HG02840 (cell line): Measurements from ENCODE around the gene BLACAT1.
A peak's percentile ranks its signal among the peaks of the same experiment; 100 is the strongest.
"Not testable (repeated sequence)": the region's sequence is repeated elsewhere in the genome, so short reads cannot be mapped to it uniquely, and the experiment has no call there.

ENCODE experiments used
- ATAC-seq: cut with Tn5 transposase; IDR thresholded peaks from one replicate; pipeline ENCODE4 v1.9.1; 2021; ENCODE audit warnings: mild to moderate bottlenecking, moderate library complexity, moderate number of reproducible peaks; ENCODE audit not compliant: unreplicated experiment, low FRiP score

BLACAT1 gene

GRCh38 chr1:205484985-205485967 lies 29.4 kb upstream of the BLACAT1 start:
- peak; percentile 55 for ATAC-seq

DNA sequence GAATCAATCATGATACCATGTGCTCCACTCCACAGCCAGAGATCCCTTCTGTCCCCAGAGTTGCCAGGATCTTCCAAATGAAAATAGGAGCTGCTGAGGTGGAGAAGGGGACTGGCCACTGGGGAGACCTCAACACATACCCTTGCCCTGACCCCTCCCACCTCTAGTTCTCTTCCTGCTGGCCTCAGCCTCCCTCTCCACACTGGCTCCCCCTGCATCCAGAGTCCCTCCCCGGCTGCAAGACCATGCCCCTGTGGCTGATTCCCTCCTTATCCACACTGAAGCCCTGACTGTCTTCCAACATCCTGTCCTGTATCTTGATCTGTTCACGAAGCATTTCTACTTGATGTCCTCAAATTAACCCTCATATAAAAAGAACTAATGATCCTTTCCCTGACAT lies 27.5 kb upstream of the BLACAT1 start:
- no peak for ATAC-seq

DNA sequence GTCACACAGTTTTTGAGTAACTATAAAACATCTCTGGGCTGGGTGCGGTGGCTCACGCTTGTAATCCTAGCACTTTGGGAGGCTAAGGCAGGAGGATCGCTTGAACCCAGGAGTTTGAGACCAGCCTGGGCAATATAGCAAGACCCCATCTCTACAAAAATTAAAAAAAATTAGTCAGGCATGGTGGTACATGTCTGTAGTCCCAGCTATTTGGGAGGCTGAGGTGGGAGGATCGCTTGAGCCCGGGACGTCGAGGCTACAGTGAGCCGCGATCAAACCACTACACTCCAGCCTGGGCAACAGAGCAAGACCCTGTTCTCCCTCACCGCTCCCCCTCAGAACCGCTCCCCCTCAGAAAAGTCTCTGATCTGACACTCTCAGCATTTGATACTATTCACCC lies 26.7 kb upstream of the BLACAT1 start:
- ATAC-seq, result not testable (repeated sequence)

DNA sequence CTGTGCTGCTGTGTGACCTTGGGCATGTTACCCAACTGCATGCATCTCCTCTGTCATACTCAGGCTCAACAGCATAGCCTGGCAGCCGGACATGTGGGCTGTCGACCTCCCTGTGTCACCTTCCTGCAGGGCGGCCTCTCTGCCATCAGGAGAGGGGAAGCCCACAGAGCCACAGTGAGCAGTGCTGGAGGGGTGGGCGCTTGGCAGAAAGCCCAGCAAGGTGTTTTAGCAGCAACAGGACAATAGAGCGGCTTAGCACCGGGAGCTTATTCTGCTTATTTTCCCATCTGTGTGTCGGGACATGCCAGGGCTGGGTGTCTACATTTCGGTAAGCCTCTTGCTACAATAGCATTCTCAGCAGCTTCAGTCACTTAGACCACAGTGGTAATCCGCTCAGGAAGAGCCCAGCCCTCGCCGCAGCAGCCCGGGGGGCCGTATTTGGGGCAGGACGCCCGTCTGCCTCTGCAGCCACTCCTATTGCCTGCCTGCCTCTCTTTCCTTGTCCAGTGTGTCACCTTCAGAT lies 25.8 kb upstream of the BLACAT1 start:
- ATAC-seq, result no peak

DNA sequence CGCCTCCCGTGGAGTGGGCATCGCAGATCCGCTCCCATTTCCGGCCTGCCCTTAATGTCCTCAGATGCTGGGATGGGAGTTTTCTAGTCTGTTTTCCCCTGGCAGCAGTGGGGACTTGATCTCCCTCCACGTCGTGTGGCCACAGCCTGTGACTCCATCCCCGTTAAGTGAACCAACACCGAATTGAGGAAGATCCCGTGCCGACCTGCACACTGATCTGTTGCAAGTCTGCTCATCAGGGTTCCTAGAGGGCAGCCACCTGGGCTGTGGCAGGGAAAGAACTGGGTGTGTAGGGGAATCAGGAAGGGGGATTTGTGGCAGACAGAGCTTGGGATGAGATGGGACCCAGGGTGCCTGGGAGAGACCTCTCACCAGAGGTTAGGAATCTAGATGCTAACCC lies 25.4 kb upstream of the BLACAT1 start:
- ATAC-seq, result no peak

DNA sequence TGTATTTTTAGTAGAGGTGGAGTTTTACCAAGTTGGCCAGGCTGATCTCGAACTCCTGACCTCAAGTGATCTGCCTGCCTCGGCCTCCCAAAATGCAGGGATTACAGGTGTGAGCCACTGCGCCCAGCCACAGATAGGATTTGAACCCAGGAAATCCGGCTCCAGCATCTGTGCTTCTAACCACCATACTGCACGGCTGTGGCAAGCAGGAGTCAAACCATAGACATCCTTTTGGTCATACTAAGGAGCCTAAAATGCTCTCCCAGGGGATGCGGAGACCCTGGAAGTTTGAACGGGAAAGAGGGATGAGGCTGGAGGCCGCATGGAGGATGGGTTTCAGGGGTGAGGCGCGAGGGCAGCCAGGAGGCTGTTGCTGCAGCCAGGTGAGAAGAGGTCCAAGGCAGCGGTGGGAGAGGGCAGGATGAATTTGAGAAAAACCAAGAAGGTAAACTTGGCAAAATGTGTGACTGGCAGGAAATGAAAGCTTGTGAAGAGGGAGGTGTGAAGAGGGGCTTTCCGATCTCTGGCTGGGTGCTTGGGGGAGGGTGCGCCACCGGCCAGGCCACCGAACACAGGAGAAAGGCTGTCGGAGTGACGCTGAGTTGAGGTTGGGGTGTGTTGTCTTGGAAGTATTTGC lies 24.6 kb upstream of the BLACAT1 start:
- no peak for ATAC-seq

- ATAC-seq, result not testable (repeated sequence)
Measured at GRCh38 chr1:205478985-205479384, 23.1 kb upstream of the BLACAT1 start.

GRCh38 chr1:205477759-205478247 lies 22.0 kb upstream of the BLACAT1 start:
- ATAC-seq, result no peak

GRCh38 chr1:205477121-205477758 lies 21.4 kb upstream of the BLACAT1 start:
- ATAC-seq, result no peak

DNA sequence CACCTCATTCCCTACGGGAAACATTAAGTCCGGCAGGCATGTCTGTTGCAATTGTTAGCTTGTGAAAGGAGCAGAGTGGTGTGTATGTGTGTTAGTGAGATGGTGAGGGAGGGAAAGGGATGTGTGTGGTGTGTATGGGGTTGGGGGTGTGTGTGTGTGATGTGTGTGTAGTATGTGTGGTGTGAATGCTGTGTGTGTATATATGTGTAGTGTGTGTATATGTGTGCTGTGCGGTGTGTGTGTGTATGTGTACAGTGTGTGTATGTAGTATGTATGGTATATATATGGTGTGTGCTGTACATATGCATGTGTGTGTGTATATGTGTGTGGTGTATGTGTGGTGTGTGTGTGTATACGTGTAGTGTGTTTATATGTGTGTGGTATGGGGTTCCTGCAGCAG lies 20.8 kb upstream of the BLACAT1 start:
- no peak for ATAC-seq

DNA sequence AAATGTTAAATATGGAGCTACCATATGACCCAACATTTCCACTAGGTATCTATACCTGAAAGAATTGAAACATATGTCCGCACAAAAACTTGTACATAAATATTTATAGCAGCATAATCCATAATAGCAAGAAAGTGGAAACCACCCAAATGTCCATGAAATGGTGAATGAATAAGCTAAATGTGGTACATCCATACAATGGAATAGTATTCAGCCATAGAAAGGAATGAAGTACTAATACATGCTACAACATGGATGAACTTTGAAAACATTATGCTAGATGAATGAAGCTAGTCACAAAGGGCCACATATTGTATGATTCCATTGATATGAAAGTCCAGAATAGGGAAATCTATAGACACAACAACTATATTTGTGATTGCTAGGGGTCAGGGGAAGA lies 20.0 kb upstream of the BLACAT1 start:
- no peak for ATAC-seq

DNA sequence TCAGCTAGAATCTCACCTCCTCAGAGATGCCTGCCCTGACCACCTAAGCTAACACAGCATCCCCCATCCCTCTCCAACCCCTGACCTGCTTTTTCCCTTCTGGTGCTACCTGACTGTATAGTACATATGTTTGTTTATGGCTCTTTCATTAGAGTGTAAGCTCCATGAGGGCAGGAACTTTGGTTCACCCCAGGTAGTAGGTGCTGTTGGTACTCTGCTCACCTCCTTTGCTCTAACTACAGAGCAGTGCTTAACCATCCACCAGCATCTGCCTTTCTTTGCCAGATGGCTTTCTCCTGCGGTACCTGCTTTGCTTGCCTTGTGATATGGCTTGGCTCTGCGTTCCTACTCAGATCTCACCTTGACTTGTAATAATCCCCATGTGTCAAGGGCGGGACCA lies 18.7 kb upstream of the BLACAT1 start:
- ATAC-seq, result no peak

DNA sequence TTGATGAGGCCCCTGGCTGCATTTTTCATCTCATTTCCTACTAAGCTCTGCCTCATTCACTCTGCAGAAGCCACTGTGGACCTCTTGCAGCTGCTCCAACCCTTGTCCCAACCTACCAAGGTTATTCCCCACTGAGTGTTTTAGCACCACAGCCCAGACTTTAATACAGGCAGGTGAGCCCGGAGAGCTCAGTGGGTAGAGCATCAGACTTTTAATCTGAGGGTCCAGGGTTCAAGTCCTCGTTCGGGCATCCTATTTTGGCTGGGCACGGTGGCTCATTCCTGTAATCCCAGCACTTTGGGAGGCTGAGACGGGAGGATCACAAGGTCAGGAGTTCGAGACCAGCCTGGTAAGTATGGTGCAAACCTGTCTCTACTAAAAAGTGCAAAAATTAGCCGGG lies 18.1 kb upstream of the BLACAT1 start:
- ATAC-seq, result no peak

DNA sequence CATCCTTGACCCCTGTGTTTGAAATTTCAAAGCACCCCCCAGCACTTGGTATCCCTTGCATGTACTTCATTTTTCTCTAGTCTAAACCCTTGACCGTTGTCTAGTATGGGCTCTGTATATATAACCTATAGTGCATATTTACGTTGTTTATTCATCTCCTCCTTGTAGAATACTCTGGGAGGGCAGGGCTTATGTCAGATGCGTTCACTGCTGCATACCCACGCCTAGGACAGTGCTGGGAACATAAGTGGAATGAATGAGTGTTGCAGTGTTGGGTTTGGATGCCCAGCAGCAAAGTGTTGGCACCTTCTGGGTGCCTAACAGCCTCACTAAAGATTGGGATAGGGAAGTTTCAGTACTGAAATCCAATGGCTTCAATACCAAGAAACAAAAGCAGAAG lies 17.6 kb upstream of the BLACAT1 start:
- no peak for ATAC-seq

DNA sequence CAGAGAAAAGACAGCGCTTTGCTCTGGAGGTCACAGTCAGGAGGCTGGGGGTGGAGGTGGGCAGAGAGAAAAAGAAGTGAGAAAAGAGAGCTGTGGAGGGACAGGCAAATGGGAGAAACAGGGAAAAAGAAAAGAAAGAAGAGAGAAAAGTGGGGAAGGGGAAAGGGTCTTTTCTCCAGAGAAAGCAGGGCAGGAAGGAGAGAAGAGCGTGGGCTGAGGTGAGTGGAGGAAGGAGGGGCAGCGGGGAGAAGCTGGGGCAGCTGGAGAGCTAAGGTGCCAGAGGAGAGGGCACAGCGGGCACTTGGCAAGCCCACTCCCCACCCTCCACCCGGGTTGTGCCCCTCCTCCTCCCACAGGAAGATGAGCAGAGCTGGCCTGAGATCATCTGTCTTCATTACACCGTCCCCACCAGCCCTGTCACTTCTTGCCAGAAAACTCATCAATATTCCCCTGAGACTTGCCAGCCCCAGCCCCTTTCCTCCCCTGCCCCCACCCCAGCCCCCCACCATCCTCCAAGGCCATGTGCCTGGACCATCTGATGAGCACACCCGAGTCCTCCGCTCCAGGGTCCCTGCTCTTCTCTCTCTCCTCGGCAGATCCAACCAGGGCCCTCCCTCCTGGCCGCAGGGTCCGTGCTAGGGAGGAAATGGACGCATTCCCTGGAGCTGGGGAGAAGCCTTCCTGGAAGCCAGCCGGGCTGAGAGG lies 17.0 kb upstream of the BLACAT1 start:
- ATAC-seq, result no peak

DNA sequence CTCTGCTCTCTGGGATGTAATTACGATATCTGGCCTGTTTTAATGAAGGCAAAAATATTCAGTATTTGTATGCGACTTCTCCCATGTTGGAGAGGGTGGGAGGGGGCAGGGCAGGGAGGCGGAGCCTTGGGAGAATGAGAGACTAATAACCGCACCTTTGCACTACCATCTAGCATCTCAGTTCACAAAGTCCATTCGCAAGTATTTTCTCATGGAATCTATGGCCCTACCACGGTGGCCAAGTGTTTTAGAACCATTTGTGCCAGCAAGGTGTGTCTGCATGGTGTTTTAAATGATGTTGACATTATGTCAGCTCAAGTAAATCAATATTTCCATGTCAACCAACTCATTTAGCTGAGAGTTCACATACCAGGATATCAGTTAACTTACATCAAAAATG lies 14.3 kb upstream of the BLACAT1 start:
- no peak for ATAC-seq

- no peak for ATAC-seq
Measured at GRCh38 chr1:205466595-205467220, 10.9 kb upstream of the BLACAT1 start.

- no peak for ATAC-seq
Measured at GRCh38 chr1:205465392-205465791, 9.5 kb upstream of the BLACAT1 start.

GRCh38 chr1:205458777-205459566 lies 3.1 kb upstream of the BLACAT1 start:
- ATAC-seq, result no peak
